ENCODE results near the gene PLOD3.

GRCh38 chr7:101237206-101238067 lies 20.1 kb upstream of the PLOD3 start, which contains the start of gene CLDN15:
- TF ChIP-seq, protein P1, sequence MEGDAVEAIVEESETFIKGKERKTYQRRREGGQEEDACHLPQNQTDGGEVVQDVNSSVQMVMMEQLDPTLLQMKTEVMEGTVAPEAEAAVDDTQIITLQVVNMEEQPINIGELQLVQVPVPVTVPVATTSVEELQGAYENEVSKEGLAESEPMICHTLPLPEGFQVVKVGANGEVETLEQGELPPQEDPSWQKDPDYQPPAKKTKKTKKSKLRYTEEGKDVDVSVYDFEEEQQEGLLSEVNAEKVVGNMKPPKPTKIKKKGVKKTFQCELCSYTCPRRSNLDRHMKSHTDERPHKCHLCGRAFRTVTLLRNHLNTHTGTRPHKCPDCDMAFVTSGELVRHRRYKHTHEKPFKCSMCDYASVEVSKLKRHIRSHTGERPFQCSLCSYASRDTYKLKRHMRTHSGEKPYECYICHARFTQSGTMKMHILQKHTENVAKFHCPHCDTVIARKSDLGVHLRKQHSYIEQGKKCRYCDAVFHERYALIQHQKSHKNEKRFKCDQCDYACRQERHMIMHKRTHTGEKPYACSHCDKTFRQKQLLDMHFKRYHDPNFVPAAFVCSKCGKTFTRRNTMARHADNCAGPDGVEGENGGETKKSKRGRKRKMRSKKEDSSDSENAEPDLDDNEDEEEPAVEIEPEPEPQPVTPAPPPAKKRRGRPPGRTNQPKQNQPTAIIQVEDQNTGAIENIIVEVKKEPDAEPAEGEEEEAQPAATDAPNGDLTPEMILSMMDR (IDR thresholded peaks at IDR 0.05 in 2 of 3, conservative IDR thresholded peaks at IDR 0.05 in 1 of 3; ENCODE audit: borderline replicate concordance in 1 of 3, insufficient read depth in 1 of 3, low read depth in 2 of 3, low read length in 2 of 3), result no peak
- TF ChIP-seq JUND (IDR thresholded peaks at IDR 0.05), result no peak
- TF ChIP-seq ZFX (IDR thresholded peaks at IDR 0.05), result no peak
- no peak for TF ChIP-seq POLR2AphosphoS5 (IDR thresholded peaks at IDR 0.05; ENCODE audit: low read depth, low read length)
- no peak for TF ChIP-seq POLR2A (IDR thresholded peaks at IDR 0.05; ENCODE audit: borderline replicate concordance, extremely low read depth, insufficient read depth, insufficient read length)

All from HCT116 (cell line).